ENCODE measurements around the gene TEP1.

- TF ChIP-seq CTCF (IDR thresholded peaks at IDR 0.05): no peak
- no peak for TF ChIP-seq ZFX (IDR thresholded peaks at IDR 0.05; ENCODE audit: borderline replicate concordance)
These were observed 40.5 kb downstream of the TEP1 start for GRCh38 chr14:20372796-20373195.
